SK-N-MC (cell line): ENCODE data around the gene LDHD.

ENCODE experiments used
- EZH2 ChIP-seq: fragments of 200-600 bp; sonication (generic); IDR thresholded peaks from one replicate; pipeline ENCODE4 v1.6.1; 2017; ENCODE audit warnings: antibody characterized with exemption
- FOXP2 ChIP-seq: optimal IDR thresholded peaks from 2 replicates; pipeline ENCODE3; 2011; ENCODE audit warnings: mild to moderate bottlenecking, moderate library complexity; ENCODE audit not compliant: insufficient read depth; ENCODE audit errors: extremely low read length, control extremely low read depth
- POLR2AphosphoS5 ChIP-seq: IDR thresholded peaks from 2 replicates; pipeline ENCODE4 v1.6.1; 2012; ENCODE audit warnings: mild to moderate bottlenecking, low read depth, low read length, borderline replicate concordance

- no peak for TF ChIP-seq POLR2AphosphoS5
- TF ChIP-seq EZH2: no peak
- TF ChIP-seq FOXP2: no peak
Observed at GRCh38 chr16:75079346-75079926, 37.1 kb downstream of the LDHD start.
